Measurements from ENCODE around the gene SH2B3.
A peak's percentile ranks its signal among the peaks of the same experiment; 100 is the strongest.
"Not testable (repeated sequence)": the region's sequence is repeated elsewhere in the genome, so short reads cannot be mapped to it uniquely, and the experiment has no call there.

The SH2B3 gene

GRCh38 chr12:111387747-111388323 is 17.9 kb upstream of the SH2B3 start:
- no peak for DNase-seq

GRCh38 chr12:111389635-111390034 is 16.1 kb upstream of the SH2B3 start:
- no peak for DNase-seq

GRCh38 chr12:111390910-111391309 is 14.8 kb upstream of the SH2B3 start:
- no peak for DNase-seq

GRCh38 chr12:111393700-111394300 is 11.9 kb upstream of the SH2B3 start:
- no peak for DNase-seq

- DNase-seq, result no peak
These were observed 11.2 kb upstream of the SH2B3 start for GRCh38 chr12:111394480-111394879.

- no peak for DNase-seq
These were observed 10.2 kb upstream of the SH2B3 start for GRCh38 chr12:111395336-111396187.

- DNase-seq, result not testable (repeated sequence)
These were observed 9.5 kb upstream of the SH2B3 start for GRCh38 chr12:111396271-111396670.

GRCh38 chr12:111396726-111397445 is 8.8 kb upstream of the SH2B3 start:
- no peak for DNase-seq

- no peak for DNase-seq
These were observed 7.2 kb upstream of the SH2B3 start for GRCh38 chr12:111398530-111398929.

- not testable (repeated sequence) for DNase-seq
These were observed 5.8 kb upstream of the SH2B3 start for GRCh38 chr12:111399741-111400404.

- DNase-seq, result no peak
These were observed 4.5 kb upstream of the SH2B3 start for GRCh38 chr12:111401167-111401605.

GRCh38 chr12:111402490-111402824 is 3.3 kb upstream of the SH2B3 start:
- DNase-seq, result not testable (repeated sequence)

- no peak for DNase-seq
These were observed 1.2 kb upstream of the SH2B3 start for GRCh38 chr12:111404362-111405148.

GRCh38 chr12:111405149-111405858 is 419 bp upstream of the SH2B3 start:
- peak; percentile 82 for DNase-seq

- peak; percentile 64 for DNase-seq
These were observed 1.0 kb downstream of the SH2B3 start for GRCh38 chr12:111406474-111407376.

GRCh38 chr12:111407377-111408115 is 1.8 kb downstream of the SH2B3 start:
- no peak for DNase-seq

- no peak for DNase-seq
These were observed 2.4 kb downstream of the SH2B3 start for GRCh38 chr12:111408116-111408440.

- no peak for DNase-seq
These were observed 3.1 kb downstream of the SH2B3 start for GRCh38 chr12:111408686-111409402.

- DNase-seq, result no peak
These were observed 3.7 kb downstream of the SH2B3 start for GRCh38 chr12:111409403-111409779.

Data from SIG-M5 (cell line).